ENCODE measurements around the gene NR1I2. TPM values are rescaled to one million over a fixed set of nuclear protein-coding genes. Genes with fewer than 3 reads are reported as not detected.

NR1I2 gene
- polyA plus RNA-seq, 1 donor from 2014 or later, result 0.53 TPM

- H3K27me3 ChIP-seq (ENCODE audit: insufficient read depth, low read depth, low read length), result no peaks in the 10 kb centered on the region
- no peaks in the 10 kb centered on the region for H3K9me3 ChIP-seq (ENCODE audit: low read length)
- H3K9me2 ChIP-seq (ENCODE audit: insufficient read depth, low read length), result no peaks in the 10 kb centered on the region
- no peak overlapping the region for H3K4me2 ChIP-seq (ENCODE audit: low read length)
- H3K79me2 ChIP-seq (replicated peaks; ENCODE audit: insufficient read depth, low read length), result no peaks in the 10 kb centered on the region
- H3K27ac ChIP-seq (ENCODE audit: low read length), result no peak overlapping the region
- H3K9ac ChIP-seq (ENCODE audit: low read length), result no peak overlapping the region
- H3K4me3 ChIP-seq (ENCODE audit: low read length), result no peak overlapping the region
- no peak overlapping the region for H2AFZ ChIP-seq (ENCODE audit: low read depth, low read length)
- no peak for TF ChIP-seq TAF1 (IDR thresholded peaks at IDR 0.05; ENCODE audit: low read depth)
- TF ChIP-seq EP300 (conservative IDR thresholded peaks at IDR 0.05; ENCODE audit: poor library complexity, severe bottlenecking), result no peak
- TF ChIP-seq REST (IDR thresholded peaks at IDR 0.05; ENCODE audit: borderline replicate concordance), result no peak
- no peak for TF ChIP-seq MXI1 (conservative IDR thresholded peaks at IDR 0.05; ENCODE audit: poor library complexity, severe bottlenecking)
- no peaks in the 10 kb centered on the region for H3K36me3 ChIP-seq (ENCODE audit: insufficient read depth, low read length)
- H4K20me1 ChIP-seq (ENCODE audit: insufficient read depth), result no peaks in the 10 kb centered on the region
- no peaks in the 10 kb centered on the region for H3F3A ChIP-seq (ENCODE audit: insufficient read depth, low read length, poor library complexity, severe bottlenecking)
Measured at GRCh38 chr3:119829420-119829819, 47.5 kb downstream of the NR1I2 start.

- Histone ChIP-seq H2AFZ (ENCODE audit: low read depth, low read length) (no peak overlapping the region), H3K4me3 (ENCODE audit: low read length) (no peak overlapping the region), H3K9me2 (ENCODE audit: insufficient read depth, low read length) (no peaks in the 10 kb centered on the region), H3K27me3 (ENCODE audit: insufficient read depth, low read depth, low read length) (no peaks in the 10 kb centered on the region), H4K20me1 (ENCODE audit: insufficient read depth) (no peaks in the 10 kb centered on the region), H3K9me3 (ENCODE audit: low read length) (no peaks in the 10 kb centered on the region), H3F3A (ENCODE audit: insufficient read depth, low read length, poor library complexity, severe bottlenecking) (no peaks in the 10 kb centered on the region), H3K27ac (ENCODE audit: low read length) (no peak overlapping the region), H3K36me3 (ENCODE audit: insufficient read depth, low read length) (no peaks in the 10 kb centered on the region), H3K4me2 (ENCODE audit: low read length) (no peak overlapping the region), H3K79me2 (replicated peaks; ENCODE audit: insufficient read depth, low read length) (no peaks in the 10 kb centered on the region), H3K9ac (ENCODE audit: low read length) (no peak overlapping the region)
- TF ChIP-seq EZH2 (IDR thresholded peaks at IDR 0.05; ENCODE audit: borderline replicate concordance, insufficient read depth, low read length, poor library complexity, severe bottlenecking) (no peak), SMC3 (conservative IDR thresholded peaks at IDR 0.05; ENCODE audit: poor library complexity) (no peak), EP300 (conservative IDR thresholded peaks at IDR 0.05; ENCODE audit: poor library complexity, severe bottlenecking) (no peak), TAF1 (IDR thresholded peaks at IDR 0.05; ENCODE audit: low read depth) (no peak), POLR2AphosphoS5 (IDR thresholded peaks at IDR 0.05) (no peak), CTCF (IDR thresholded peaks at IDR 0.05; ENCODE audit: poor library complexity, severe bottlenecking) (no peak), RAD21 (conservative IDR thresholded peaks at IDR 0.05) (no peak), REST (IDR thresholded peaks at IDR 0.05; ENCODE audit: borderline replicate concordance) (no peak), MXI1 (conservative IDR thresholded peaks at IDR 0.05; ENCODE audit: poor library complexity, severe bottlenecking) (no peak)
Measured at GRCh38 chr3:119831022-119831421, 49.1 kb downstream of the NR1I2 start.
